LNCaP clone FGC (cell line): ENCODE data around the gene ABL2.
A peak's percentile ranks its signal among the peaks of the same experiment; 100 is the strongest.

Experiments used
- DNase-seq: peaks from one replicate; pipeline ENCODE4 v3.0.0-alpha.2; 2011; ENCODE audit warnings: low read depth
- H3K4me3 ChIP-seq: 2 replicates; pipeline ENCODE4 v1.5.1; 2011; ENCODE audit warnings: mild to moderate bottlenecking, low read depth, low read length, control low read depth
- CTCF ChIP-seq: IDR thresholded peaks from 2 replicates; pipeline ENCODE4 v1.5.1; 2012; ENCODE audit warnings: mild to moderate bottlenecking; ENCODE audit not compliant: control insufficient read depth, insufficient read depth; ENCODE audit errors: extremely low read depth

ABL2 gene

GRCh38 chr1:179080866-179081686 is 148.4 kb downstream of the ABL2 start:
- no peak for TF ChIP-seq CTCF
- DNase-seq = no peak
- peak overlapping the region; percentile 88 for H3K4me3 ChIP-seq

- no peak overlapping the region for H3K4me3 ChIP-seq
- TF ChIP-seq CTCF = peak; percentile 71
- peak; percentile 64 for DNase-seq
Measured at GRCh38 chr1:179079113-179079761, 150.2 kb downstream of the ABL2 start.

GRCh38 chr1:179077396-179077795 is 152.1 kb downstream of the ABL2 start:
- no peak for TF ChIP-seq CTCF
- no peak for DNase-seq
- H3K4me3 ChIP-seq = no peak overlapping the region

GRCh38 chr1:179066471-179066870 is 163.0 kb downstream of the ABL2 start:
- TF ChIP-seq CTCF = no peak
- DNase-seq = no peak
- no peak overlapping the region for H3K4me3 ChIP-seq

- DNase-seq = no peak
- no peak overlapping the region for H3K4me3 ChIP-seq
- no peak for TF ChIP-seq CTCF
Measured at GRCh38 chr1:179061360-179062282, 167.9 kb downstream of the ABL2 start.

- TF ChIP-seq CTCF = no peak
- no peak for DNase-seq
- H3K4me3 ChIP-seq = no peak overlapping the region
Measured at GRCh38 chr1:179058487-179059483, 170.7 kb downstream of the ABL2 start.
